ENCODE data around the gene MT4.

The MT4 gene

GRCh38 chr16:56564793-56565477 is at the start of gene MT4:
Gene MT4, plus strand, starts transcription at chr16:56565073. Its CDS starts 56 bp downstream, at chr16:56565129.
- DNase-seq: no peak

- no peak for DNase-seq
Measured at GRCh38 chr16:56515665-56516064, 49.2 kb upstream of the MT4 start.

GRCh38 chr16:56517206-56517605 is 47.7 kb upstream of the MT4 start:
- DNase-seq: no peak

- no peak for DNase-seq
Measured at GRCh38 chr16:56518425-56518824, 46.4 kb upstream of the MT4 start.

- DNase-seq: peak; percentile 41 to 69
Measured at GRCh38 chr16:56519459-56520250, 45.2 kb upstream of the MT4 start, which contains the start of gene BBS2. Gene BBS2, minus strand, starts transcription at chr16:56520024. Its CDS starts 162 bp downstream, at chr16:56519862.

GRCh38 chr16:56520251-56520577 is 44.7 kb upstream of the MT4 start:
- DNase-seq: no peak

GRCh38 chr16:56525236-56525635 is 39.6 kb upstream of the MT4 start:
- no peak for DNase-seq

GRCh38 chr16:56530872-56531271 is 34.0 kb upstream of the MT4 start:
- no peak for DNase-seq

GRCh38 chr16:56532714-56533113 is 32.2 kb upstream of the MT4 start:
- DNase-seq: no peak

- DNase-seq: no peak
Measured at GRCh38 chr16:56534847-56535383, 30.0 kb upstream of the MT4 start.

GRCh38 chr16:56538331-56538730 is 26.5 kb upstream of the MT4 start:
- no peak for DNase-seq

GRCh38 chr16:56539656-56540055 is 25.2 kb upstream of the MT4 start:
- DNase-seq: no peak

- DNase-seq: no peak
Measured at GRCh38 chr16:56542039-56542438, 22.8 kb upstream of the MT4 start.

GRCh38 chr16:56547120-56547948 is 17.5 kb upstream of the MT4 start:
- DNase-seq: no peak

- DNase-seq: no peak
Measured at GRCh38 chr16:56547949-56548567, 16.8 kb upstream of the MT4 start.

GRCh38 chr16:56549161-56549560 is 15.7 kb upstream of the MT4 start:
- DNase-seq: no peak

- no peak for DNase-seq
Measured at GRCh38 chr16:56549744-56550385, 15.0 kb upstream of the MT4 start.

- DNase-seq: no peak
Measured at GRCh38 chr16:56551796-56552738, 12.8 kb upstream of the MT4 start.

GRCh38 chr16:56554441-56554840 is 10.4 kb upstream of the MT4 start:
- DNase-seq: no peak

- no peak for DNase-seq
Measured at GRCh38 chr16:56558024-56558747, 6.7 kb upstream of the MT4 start.

All from NCI-H187 (cell line).